B cell (primary cell): Measurements from ENCODE around the gene PDE4A. TPM values are rescaled to one million over a fixed set of nuclear protein-coding genes. Genes with fewer than 3 reads are reported as not detected.

Experiments used
- ATAC-seq: fragments of 200-7000 bp; cut with Tn5 transposase; one replicate; pipeline ENCODE4 v1.10.0; 2021; ENCODE audit warnings: low read depth, mild to moderate bottlenecking, moderate number of reproducible peaks, moderate library complexity
- CTCF ChIA-PET: fragments of 350-600 bp; sonication (Branson Sonifier 250); formaldehyde crosslinking; loops from one replicate; lab custom pipeline; 2021; ENCODE audit warnings: antibody characterized with exemption, inconsistent platforms; lab: Charles Lee
- POLR2A ChIA-PET: fragments of 350-600 bp; sonication (Branson Sonifier 250); formaldehyde crosslinking; loops from one replicate; lab custom pipeline; 2021; ENCODE audit warnings: antibody characterized with exemption; lab: Charles Lee
- DNase-seq: peaks from one replicate; pipeline ENCODE4 v3.0.0; 2013
- H2AFZ ChIP-seq: 2 replicates; pipeline ENCODE4 v1.6.1; 2012; ENCODE audit warnings: mild to moderate bottlenecking, low read depth, low read length; ENCODE audit not compliant: insufficient read depth, poor library complexity, severe bottlenecking
- H3K27ac ChIP-seq, 2 donors: 1 replicate in 1 of 2; 2 replicates in 1 of 2; pipeline ENCODE4 v1.5.1; 2012 to 2013; ENCODE audit warnings: low read length in 2 of 2, mild to moderate bottlenecking in 2 of 2, moderate library complexity in 1 of 2
- H3K27me3 ChIP-seq, 4 experiments: fragments of 200-600 bp in 1 of 4; sonication (generic) in 1 of 4; replicated peaks in 1 of 4; 1 replicate in 2 of 4; 2 replicates in 2 of 4; pipeline versions ENCODE4 v1.6.1 to v1.7.0; 2013 to 2016; ENCODE audit warnings: low read length in 3 of 4, mild to moderate bottlenecking in 2 of 4, mixed read lengths in 1 of 4, moderate library complexity in 1 of 4; ENCODE audit not compliant: insufficient read depth in 4 of 4, control insufficient read depth in 3 of 4; ENCODE audit errors: control extremely low read depth in 1 of 4
- H3K36me3 ChIP-seq, 2 experiments: replicated peaks in 1 of 2; 1 replicate in 1 of 2; 2 replicates in 1 of 2; pipeline versions ENCODE4 v1.6.1 to v1.7.1; 2013; ENCODE audit warnings: low read length in 1 of 2; ENCODE audit not compliant: insufficient read depth in 2 of 2, control insufficient read depth in 1 of 2; ENCODE audit errors: control extremely low read depth in 1 of 2, extremely low read depth in 1 of 2
- H3K4me1 ChIP-seq, 2 donors: fragments of 200-600 bp in 1 of 2; sonication (generic) in 1 of 2; 1 replicate in 1 of 2; 2 replicates in 1 of 2; pipeline versions ENCODE4 v1.5.1 to v1.6.1; 2013 to 2017; ENCODE audit warnings: low read length in 2 of 2; ENCODE audit not compliant: control insufficient read depth in 2 of 2, insufficient read depth in 2 of 2
- H3K4me2 ChIP-seq: replicated peaks from 2 replicates; pipeline ENCODE3; 2012; ENCODE audit warnings: mild to moderate bottlenecking, low read depth, low read length; ENCODE audit not compliant: poor library complexity, severe bottlenecking
- H3K4me3 ChIP-seq, 5 experiments: fragments of 200-600 bp in 1 of 5; sonication (generic) in 1 of 5; 1 replicate in 3 of 5; 2 replicates in 2 of 5; pipeline versions ENCODE4 v1.5.1 to v1.7.0; 2011 to 2016; ENCODE audit warnings: low read length in 4 of 5, mild to moderate bottlenecking in 4 of 5, low read depth in 2 of 5, control low read depth in 1 of 5, moderate library complexity in 1 of 5; ENCODE audit not compliant: insufficient read depth in 1 of 5; ENCODE audit errors: control extremely low read depth in 1 of 5, extremely low read depth in 1 of 5
- H3K79me2 ChIP-seq: fragments of 200-600 bp; sonication (generic); one replicate; pipeline ENCODE4 v1.6.0; 2016; ENCODE audit warnings: low read length; ENCODE audit not compliant: control insufficient read depth, insufficient read depth
- H3K9ac ChIP-seq: fragments of 200-600 bp; sonication (generic); 2 replicates; pipeline ENCODE4 v1.6.1; 2017; ENCODE audit warnings: mild to moderate bottlenecking, low read length, moderate library complexity
- H3K9me3 ChIP-seq, 3 donors: one replicate each; pipeline versions ENCODE4 v1.6.1 to v1.7.1; 2013; ENCODE audit warnings: low read length in 2 of 3; ENCODE audit not compliant: control insufficient read depth in 2 of 3, insufficient read depth in 1 of 3; ENCODE audit errors: control extremely low read depth in 1 of 3
- H4K20me1 ChIP-seq: 2 replicates; pipeline ENCODE4 v1.6.0; 2012; ENCODE audit warnings: mild to moderate bottlenecking, low read length; ENCODE audit not compliant: insufficient read depth, control insufficient read depth, poor library complexity, severe bottlenecking
- H3K27ac Mint-ChIP-seq: one replicate; pipeline ENCODE4 v1.8.0; 2021; ENCODE audit warnings: mixed read lengths
- H3K27me3 Mint-ChIP-seq: one replicate; pipeline ENCODE4 v1.8.0; 2021; ENCODE audit warnings: mixed read lengths
- H3K4me1 Mint-ChIP-seq: one replicate; pipeline ENCODE4 v1.8.0; 2021; ENCODE audit warnings: mixed read lengths
- H3K4me3 Mint-ChIP-seq: one replicate; pipeline ENCODE4 v1.8.0; 2021; ENCODE audit warnings: mixed read lengths
- H3K9me3 Mint-ChIP-seq: one replicate; pipeline ENCODE4 v1.8.0; 2022; ENCODE audit warnings: mixed read lengths; ENCODE audit not compliant: insufficient read depth
- EZH2 ChIP-seq: IDR thresholded peaks from 2 replicates; pipeline ENCODE4 v1.6.1; 2012; ENCODE audit warnings: borderline replicate concordance, low read depth, mild to moderate bottlenecking, moderate library complexity, low read length; ENCODE audit not compliant: insufficient read depth, poor library complexity, severe bottlenecking
- WGBS: methylation state at CpG from one replicate; pipeline ENCODE4 v1.1.5; 2013; ENCODE audit warnings: missing lambda C conversion rate; ENCODE audit not compliant: insufficient coverage; 5-methylcytosine and 5-hydroxymethylcytosine counted together
- intact Hi-C: fragments of 100-400 bp; cut with micrococcal nuclease; formaldehyde crosslinking; loops from one replicate; pipeline ENCODE4 v1.10.0; 2022
- polyA plus RNA-seq: library from polyadenylated mRNA; depleted of rRNA; stranded (reverse); fragments of >200 nt; gene quantifications from 2 replicates; pipeline ENCODE4 v1.2.3, GENCODE V29; 2012
- total RNA-seq, 2 donors: library from RNA; stranded (reverse); fragments of 120-200 nt in 1 of 2; gene quantifications; 1 replicate in 1 of 2; 2 replicates in 1 of 2; pipeline versions ENCODE4 v1.2.3 to v1.2.4, GENCODE V29; 2013 to 2022
- TF ChIP-seq, protein P1 (sequence below): fragments of 200-600 bp; IDR thresholded peaks from one replicate; pipeline ENCODE4 v1.8.0; 2022; ENCODE audit warnings: antibody characterized with exemption, mild to moderate bottlenecking

Gene PDE4A
- total and polyA plus RNA-seq, 2 donors (not counting 1 experiment from before 2014, with no cell fraction given): 1.5 to 10.9 TPM

DNA sequence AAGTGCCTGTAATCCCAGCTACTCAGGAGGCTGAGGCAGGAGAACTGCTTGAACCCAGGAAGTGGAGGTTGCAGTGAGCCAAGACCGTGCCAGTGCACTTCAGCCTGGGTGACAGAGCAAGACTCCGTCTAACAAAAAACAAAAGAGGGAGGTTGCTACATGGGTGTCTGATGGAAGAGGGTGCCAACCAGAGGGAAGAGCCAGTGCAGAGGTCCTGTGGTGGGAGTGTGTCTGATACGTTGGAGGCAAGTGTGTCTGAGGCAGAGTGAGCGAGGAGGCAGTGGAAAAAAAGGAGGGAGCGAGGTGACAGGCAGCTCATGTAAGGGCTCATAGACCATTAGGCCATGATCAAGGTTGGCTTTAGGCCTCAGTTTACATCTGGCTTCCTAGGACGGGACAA is 6.8 kb downstream of the PDE4A start:
- H2AFZ ChIP-seq: no peak overlapping the region
- H4K20me1 ChIP-seq: no peaks in the 10 kb centered on the region
- H3K79me2 ChIP-seq: no peaks in the 10 kb centered on the region
- H3K4me1 ChIP-seq: peaks cover 74 to 84% of the 10 kb centered on the region in 2 donors
- H3K36me3 ChIP-seq: no peaks in the 10 kb centered on the region
- CTCF ChIA-PET: interaction anchor here (0.9 to 18.8 kb wide), 4 partner anchors 9 to 281 kb away, joined by 4 to 282 read pairs (median 70); partner anchors contain the start of gene CDC37
- H3K4me3 ChIP-seq: no peak overlapping the region
- Mint-ChIP-seq H3K4me1 (peaks cover 79% of the 10 kb centered on the region), H3K27ac (peak overlapping the region; percentile 66), H3K4me3 (peak overlapping the region; percentile 81), H3K9me3 (no peaks in the 10 kb centered on the region), H3K27me3 (peaks cover 21% of the 10 kb centered on the region)
- no peak for TF ChIP-seq EZH2
- TF ChIP-seq, protein P1, sequence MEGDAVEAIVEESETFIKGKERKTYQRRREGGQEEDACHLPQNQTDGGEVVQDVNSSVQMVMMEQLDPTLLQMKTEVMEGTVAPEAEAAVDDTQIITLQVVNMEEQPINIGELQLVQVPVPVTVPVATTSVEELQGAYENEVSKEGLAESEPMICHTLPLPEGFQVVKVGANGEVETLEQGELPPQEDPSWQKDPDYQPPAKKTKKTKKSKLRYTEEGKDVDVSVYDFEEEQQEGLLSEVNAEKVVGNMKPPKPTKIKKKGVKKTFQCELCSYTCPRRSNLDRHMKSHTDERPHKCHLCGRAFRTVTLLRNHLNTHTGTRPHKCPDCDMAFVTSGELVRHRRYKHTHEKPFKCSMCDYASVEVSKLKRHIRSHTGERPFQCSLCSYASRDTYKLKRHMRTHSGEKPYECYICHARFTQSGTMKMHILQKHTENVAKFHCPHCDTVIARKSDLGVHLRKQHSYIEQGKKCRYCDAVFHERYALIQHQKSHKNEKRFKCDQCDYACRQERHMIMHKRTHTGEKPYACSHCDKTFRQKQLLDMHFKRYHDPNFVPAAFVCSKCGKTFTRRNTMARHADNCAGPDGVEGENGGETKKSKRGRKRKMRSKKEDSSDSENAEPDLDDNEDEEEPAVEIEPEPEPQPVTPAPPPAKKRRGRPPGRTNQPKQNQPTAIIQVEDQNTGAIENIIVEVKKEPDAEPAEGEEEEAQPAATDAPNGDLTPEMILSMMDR: no peak
- POLR2A ChIA-PET: interaction anchor here (0.6 to 3.6 kb wide), 4 partner anchors 15 to 126 kb away, joined by 6 to 15 read pairs (median 9); partner anchors contain the start of gene CDC37
- DNase-seq (no peak), ATAC-seq (no peak)
- H3K9me3 ChIP-seq: peaks cover 0 to 11% (median 0%) of the 10 kb centered on the region in 3 donors
- intact Hi-C loops: loop anchor here (5.0 kb wide), 1 partner anchor 75 kb away; the partner anchor contains the start of gene KEAP1
- peaks cover 0 to 48% (median 19%) of the 10 kb centered on the region in 4 experiments for H3K27me3 ChIP-seq
- WGBS: 93% methylated on average over 5 of the region's 6 CpGs
- no peak overlapping the region for H3K27ac ChIP-seq
- H3K4me2 ChIP-seq: peak overlapping the region; percentile 52
- H3K9ac ChIP-seq: no peak overlapping the region

GRCh38 chr19:10428996-10429381 is 8.7 kb downstream of the PDE4A start:
- no peak for TF ChIP-seq EZH2
- TF ChIP-seq, protein P1: no peak
- H3K9ac ChIP-seq: peak overlapping the region; percentile 17
- peak overlapping the region; percentile 81 for H3K4me3 Mint-ChIP-seq
- intact Hi-C loops: loop anchor here (1.0 to 5.0 kb wide), 2 partner anchors 13 to 73 kb away; partner anchors contain the start of gene KEAP1
- ChIA-PET CTCF (interaction anchor here (3.8 to 18.8 kb wide), 3 partner anchors 7 to 22 kb away, joined by 26 to 282 read pairs (median 115); partner anchors contain the start of gene CDC37), POLR2A (interaction anchor here (0.5 to 1.7 kb wide), 5 partner anchors 12 to 594 kb away, joined by 3 to 19 read pairs (median 5); partner anchors contain the start of gene PIN1)
- peak overlapping the region; percentile 52 for H3K4me2 ChIP-seq
- peaks cover 0 to 11% (median 0%) of the 10 kb centered on the region in 3 donors for H3K9me3 ChIP-seq
- peaks cover 80% of the 10 kb centered on the region for H3K4me1 Mint-ChIP-seq
- no peak overlapping the region for H3K27ac ChIP-seq
- DNase-seq (no peak), ATAC-seq (no peak)
- H3K4me3 ChIP-seq: no peak overlapping the region
- no peaks in the 10 kb centered on the region for H4K20me1 ChIP-seq
- peaks cover 13% of the 10 kb centered on the region for H3K27me3 Mint-ChIP-seq
- no peak overlapping the region for H2AFZ ChIP-seq
- WGBS: 79% methylated on average over 3 of the region's 5 CpGs
- H3K27ac Mint-ChIP-seq: no peak overlapping the region
- peaks cover 68 to 82% of the 10 kb centered on the region in 2 donors for H3K4me1 ChIP-seq
- no peaks in the 10 kb centered on the region for H3K36me3 ChIP-seq
- peaks cover 0 to 34% (median 12%) of the 10 kb centered on the region in 4 experiments for H3K27me3 ChIP-seq
- no peaks in the 10 kb centered on the region for H3K79me2 ChIP-seq
- H3K9me3 Mint-ChIP-seq: no peaks in the 10 kb centered on the region
